ENCODE measurements around the gene FOXP2. TPM values are rescaled to one million over a fixed set of nuclear protein-coding genes. Genes with fewer than 3 reads are reported as not detected.

The FOXP2 gene
- total and polyA plus RNA-seq, 2 experiments from 2014 or later = 10.0 to 14.7 TPM

GRCh38 chr7:114660753-114661152, 246.1 kb downstream of the FOXP2 start:
- Histone ChIP-seq H3K4me1 (ENCODE audit: insufficient read depth) (no peaks in the 10 kb centered on the region), H3K4me3 (no peak overlapping the region), H3K9me2 (replicated peaks; ENCODE audit: insufficient read depth) (no peaks in the 10 kb centered on the region), H4K20me1 (ENCODE audit: insufficient read depth, poor library complexity, severe bottlenecking) (no peaks in the 10 kb centered on the region), H3K9me3 (ENCODE audit: low read depth) (no peaks in the 10 kb centered on the region), H3K79me2 (no peaks in the 10 kb centered on the region), H3K36me3 (replicated peaks; ENCODE audit: insufficient read depth, low read depth) (no peaks in the 10 kb centered on the region), H3K27me3 (no peaks in the 10 kb centered on the region), H3K4me2 (no peak overlapping the region), H3K27ac (no peak overlapping the region), H2AFZ (no peak overlapping the region)
- TF ChIP-seq EZH2 (IDR thresholded peaks at IDR 0.05; ENCODE audit: borderline replicate concordance) (no peak), CTCF (IDR thresholded peaks at IDR 0.05; ENCODE audit: poor library complexity) (no peak), EZH2phosphoT487 (IDR thresholded peaks at IDR 0.05; ENCODE audit: low read depth, severe bottlenecking, unreplicated experiment) (no peak)
- DNase-seq (ENCODE audit: low spot score) = no peak
- 96% methylated on average over 2 of the region's 2 CpGs for WGBS (ENCODE audit: low lambda C conversion rate, missing lambda C conversion rate)

- Histone ChIP-seq H3K9me3 (ENCODE audit: low read depth) (no peaks in the 10 kb centered on the region), H3K36me3 (replicated peaks; ENCODE audit: insufficient read depth, low read depth) (no peaks in the 10 kb centered on the region), H3K9me2 (replicated peaks; ENCODE audit: insufficient read depth) (no peaks in the 10 kb centered on the region), H2AFZ (no peak overlapping the region), H3K79me2 (no peaks in the 10 kb centered on the region), H3K27ac (no peak overlapping the region), H3K4me2 (no peak overlapping the region), H3K27me3 (no peaks in the 10 kb centered on the region), H4K20me1 (ENCODE audit: insufficient read depth, poor library complexity, severe bottlenecking) (no peaks in the 10 kb centered on the region), H3K4me1 (ENCODE audit: insufficient read depth) (no peaks in the 10 kb centered on the region), H3K4me3 (no peak overlapping the region)
- 50% methylated on average over 6 of the region's 6 CpGs for WGBS (ENCODE audit: low lambda C conversion rate, missing lambda C conversion rate)
- DNase-seq (ENCODE audit: low spot score) = no peak
- TF ChIP-seq CTCF (IDR thresholded peaks at IDR 0.05; ENCODE audit: poor library complexity) (no peak), EZH2phosphoT487 (IDR thresholded peaks at IDR 0.05; ENCODE audit: low read depth, severe bottlenecking, unreplicated experiment) (no peak)
These were observed 247.5 kb downstream of the FOXP2 start for GRCh38 chr7:114662002-114662677.

- Histone ChIP-seq H2AFZ (no peak overlapping the region), H3K4me3 (no peak overlapping the region), H3K27ac (no peak overlapping the region), H3K4me1 (ENCODE audit: insufficient read depth) (no peaks in the 10 kb centered on the region), H3K27me3 (no peaks in the 10 kb centered on the region), H3K79me2 (no peaks in the 10 kb centered on the region), H4K20me1 (ENCODE audit: insufficient read depth, poor library complexity, severe bottlenecking) (no peaks in the 10 kb centered on the region), H3K9me2 (replicated peaks; ENCODE audit: insufficient read depth) (no peaks in the 10 kb centered on the region), H3K36me3 (replicated peaks; ENCODE audit: insufficient read depth, low read depth) (no peaks in the 10 kb centered on the region), H3K9me3 (ENCODE audit: low read depth) (no peaks in the 10 kb centered on the region), H3K4me2 (no peak overlapping the region)
- TF ChIP-seq EZH2phosphoT487 (IDR thresholded peaks at IDR 0.05; ENCODE audit: low read depth, severe bottlenecking, unreplicated experiment) (no peak), CTCF (IDR thresholded peaks at IDR 0.05; ENCODE audit: poor library complexity) (peak; percentile 50), EZH2 (IDR thresholded peaks at IDR 0.05; ENCODE audit: borderline replicate concordance) (no peak)
- DNase-seq (ENCODE audit: low spot score) = peak; percentile 31
- 58% methylated on average over 1 of the region's 1 CpG for WGBS (ENCODE audit: low lambda C conversion rate, missing lambda C conversion rate)
These were observed 248.9 kb downstream of the FOXP2 start for GRCh38 chr7:114663502-114663901.
